Stimulated activated CD4-positive, alpha-beta T cell treated with anti-CD3 and anti-CD28 coated beads, Interleukin-2, amount 100 ng/mL, for 48 hours (primary cell): ENCODE data around the gene MSRB1.
"Not testable (repeated sequence)": the region's sequence is repeated elsewhere in the genome, so short reads cannot be mapped to it uniquely, and the experiment has no call there.

Source experiments
- DNase-seq, 2 donors: peaks; one replicate each; pipeline ENCODE4 v3.0.0-alpha.2; 2020

MSRB1 gene

GRCh38 chr16:1915732-1916639, 27.0 kb downstream of the MSRB1 start:
- DNase-seq: no peak

GRCh38 chr16:1914988-1915387, 28.0 kb downstream of the MSRB1 start:
- DNase-seq: no peak

GRCh38 chr16:1914084-1914608, 28.9 kb downstream of the MSRB1 start:
- no peak for DNase-seq

- no peak for DNase-seq
These were observed 29.5 kb downstream of the MSRB1 start for GRCh38 chr16:1913327-1914083.

- DNase-seq: no peak
These were observed 30.8 kb downstream of the MSRB1 start for GRCh38 chr16:1912215-1912543.

- no peak for DNase-seq
These were observed 31.4 kb downstream of the MSRB1 start for GRCh38 chr16:1911467-1912214.

GRCh38 chr16:1909561-1910231, 33.3 kb downstream of the MSRB1 start:
- no peak for DNase-seq

- DNase-seq: no peak
These were observed 34.0 kb downstream of the MSRB1 start for GRCh38 chr16:1908983-1909382.

GRCh38 chr16:1908184-1908583, 34.8 kb downstream of the MSRB1 start:
- no peak for DNase-seq

GRCh38 chr16:1907226-1907860, 35.7 kb downstream of the MSRB1 start:
- DNase-seq: no peak

- DNase-seq: no peak
These were observed 36.2 kb downstream of the MSRB1 start for GRCh38 chr16:1906846-1907165.

- no peak for DNase-seq
These were observed 36.7 kb downstream of the MSRB1 start for GRCh38 chr16:1906055-1906845.

GRCh38 chr16:1903845-1904840, 38.9 kb downstream of the MSRB1 start:
- no peak for DNase-seq

GRCh38 chr16:1903220-1903574, 39.8 kb downstream of the MSRB1 start:
- no peak for DNase-seq

- no peak for DNase-seq
These were observed 40.3 kb downstream of the MSRB1 start for GRCh38 chr16:1902547-1903219.

GRCh38 chr16:1900452-1900774, 42.6 kb downstream of the MSRB1 start:
- no peak for DNase-seq

- no peak for DNase-seq
These were observed 43.2 kb downstream of the MSRB1 start for GRCh38 chr16:1899641-1900451.

GRCh38 chr16:1897692-1898091, 45.3 kb downstream of the MSRB1 start:
- not testable (repeated sequence) for DNase-seq
